Keratinocyte (primary cell): Measurements from ENCODE around the gene CRISPLD2. TPM values are rescaled to one million over a fixed set of nuclear protein-coding genes. Genes with fewer than 3 reads are reported as not detected.

Experiments used
- DNase-seq: peaks from one replicate; pipeline ENCODE4 v3.0.0-alpha.2; 2011; ENCODE audit warnings: low read depth, missing footprints, low spot score
- FAIRE-seq: peaks from 2 replicates; lab custom pipeline; 2011; peaks lifted over from hg19 to GRCh38; lab: Jason Lieb, UNC
- H2AFZ ChIP-seq: 2 replicates; pipeline ENCODE4 v1.6.0; 2012; ENCODE audit warnings: low read length, control low read depth, inconsistent platforms; ENCODE audit not compliant: control insufficient read depth
- H3K27ac ChIP-seq: 2 replicates; pipeline ENCODE4 v1.5.1; 2011; ENCODE audit warnings: low read length; ENCODE audit not compliant: control insufficient read depth, insufficient read depth
- H3K27me3 ChIP-seq: 3 replicates; pipeline ENCODE4 v1.6.0; 2011; ENCODE audit warnings: low read length; ENCODE audit not compliant: control insufficient read depth, insufficient read depth; ENCODE audit errors: extremely low read depth
- H3K36me3 ChIP-seq, 2 experiments: 2 replicates in 1 of 2; 3 replicates in 1 of 2; pipeline ENCODE4 v1.5.1; 2011; ENCODE audit warnings: low read length in 2 of 2, mild to moderate bottlenecking in 1 of 2; ENCODE audit not compliant: control insufficient read depth in 2 of 2, insufficient read depth in 2 of 2; ENCODE audit errors: extremely low read depth in 1 of 2
- H3K4me1 ChIP-seq: 3 replicates; pipeline ENCODE4 v1.5.1; 2011; ENCODE audit warnings: low read length; ENCODE audit not compliant: control insufficient read depth, insufficient read depth; ENCODE audit errors: extremely low read depth
- H3K4me2 ChIP-seq: 3 replicates; pipeline ENCODE4 v1.6.0; 2011; ENCODE audit warnings: low read depth, low read length; ENCODE audit not compliant: control insufficient read depth, insufficient read depth; ENCODE audit errors: extremely low read depth
- H3K4me3 ChIP-seq, 3 experiments: fragments of 200-600 bp in 1 of 3; sonication (generic) in 1 of 3; 2 replicates in 2 of 3; 3 replicates in 1 of 3; pipeline ENCODE4 v1.5.1; 2011 to 2016; ENCODE audit warnings: low read length in 3 of 3, mild to moderate bottlenecking in 3 of 3, control low read depth in 2 of 3, inconsistent platforms in 1 of 3, low read depth in 1 of 3, mixed read lengths in 1 of 3, mixed run types in 1 of 3, moderate library complexity in 1 of 3; ENCODE audit not compliant: control insufficient read depth in 2 of 3, insufficient read depth in 2 of 3; ENCODE audit errors: extremely low read depth in 1 of 3
- H3K79me2 ChIP-seq: 2 replicates; pipeline ENCODE4 v1.6.0; 2012; ENCODE audit warnings: low read length; ENCODE audit not compliant: control insufficient read depth, insufficient read depth
- H3K9ac ChIP-seq: 3 replicates; pipeline ENCODE4 v1.6.0; 2011; ENCODE audit warnings: low read length; ENCODE audit not compliant: control insufficient read depth, insufficient read depth; ENCODE audit errors: extremely low read depth
- H3K9me1 ChIP-seq: 3 replicates; pipeline ENCODE4 v1.6.0; 2011; ENCODE audit warnings: low read length; ENCODE audit not compliant: control insufficient read depth, insufficient read depth; ENCODE audit errors: extremely low read depth
- H3K9me3 ChIP-seq: 2 replicates; pipeline ENCODE4 v1.5.1; 2012; ENCODE audit warnings: low read depth, low read length; ENCODE audit not compliant: control insufficient read depth
- H4K20me1 ChIP-seq: 3 replicates; pipeline ENCODE4 v1.6.0; 2011; ENCODE audit warnings: low read length; ENCODE audit not compliant: control insufficient read depth, insufficient read depth; ENCODE audit errors: extremely low read depth
- CTCF ChIP-seq, 3 experiments: IDR thresholded peaks in 1 of 3; conservative IDR thresholded peaks in 1 of 3; optimal IDR thresholded peaks in 1 of 3; 2 replicates in 2 of 3; 3 replicates in 1 of 3; pipeline versions ENCODE3 to v1.5.1; 2011; ENCODE audit warnings: low read length in 3 of 3, mild to moderate bottlenecking in 3 of 3, moderate library complexity in 2 of 3, control low read depth in 1 of 3, inconsistent platforms in 1 of 3; ENCODE audit not compliant: insufficient read depth in 2 of 3; ENCODE audit errors: extremely low read depth in 1 of 3
- EZH2 ChIP-seq: IDR thresholded peaks from one replicate; pipeline ENCODE4 v1.6.1; 2012; ENCODE audit warnings: inconsistent platforms, mild to moderate bottlenecking, low read length, moderate library complexity
- dilution Hi-C: fragments of 300-500 bp; cut with MboI; formaldehyde crosslinking; loops from one replicate; pipeline ENCODE4 v1.7.0; 2020; ENCODE audit warnings: low sequenced_read_pairs; ENCODE audit not compliant: extremely low pct_ligation_motif_present
- polyA plus RNA-seq, 5 experiments: library from polyadenylated mRNA; depleted of rRNA in 3 of 5; stranded (reverse) in 3 of 5; stranded (forward) in 1 of 5; unstranded in 1 of 5; fragments of >200 nt; gene quantifications; 1 replicate in 1 of 5; 2 replicates in 3 of 5; 3 replicates in 1 of 5; pipeline versions ENCODE4 v1.2.1 to v1.2.3, GENCODE V29; 2011 to 2012; ENCODE audit warnings: missing spikeins in 2 of 5, low read depth in 1 of 5, low replicate concordance in 1 of 5

CRISPLD2 gene
- polyA plus RNA-seq, 1 donor (not counting 4 experiments of a cell fraction or from before 2014, with no cell fraction given) = 1.2 TPM

GRCh38 chr16:84947022-84947421, 127.2 kb downstream of the CRISPLD2 start:
- Histone ChIP-seq H3K9me1 (no peaks in the 10 kb centered on the region), H3K4me1 (no peaks in the 10 kb centered on the region), H3K9ac (no peak overlapping the region), H4K20me1 (no peaks in the 10 kb centered on the region), H2AFZ (no peak overlapping the region), H3K4me3 (no peak overlapping the region), H3K79me2 (no peaks in the 10 kb centered on the region), H3K36me3 (no peaks in the 10 kb centered on the region), H3K27ac (no peak overlapping the region), H3K4me2 (no peak overlapping the region), H3K27me3 (no peaks in the 10 kb centered on the region), H3K9me3 (no peaks in the 10 kb centered on the region)
- TF ChIP-seq CTCF (optimal IDR thresholded peaks at IDR 0.05 in 1 of 3, IDR thresholded peaks at IDR 0.05 in 1 of 3, conservative IDR thresholded peaks at IDR 0.05 in 1 of 3; ENCODE audit: extremely low read depth in 1 of 3, insufficient read depth in 2 of 3, low read length in 3 of 3) (no peak), EZH2 (no peak)
- dilution Hi-C loops = loop anchor here (10.0 kb wide), 1 partner anchor 82 kb away; no protein-coding TSS in a partner anchor
- no peak for FAIRE-seq
- DNase-seq = no peak

- no peak overlapping the region for H3K27ac ChIP-seq
- H3K9me1 ChIP-seq = no peaks in the 10 kb centered on the region
- no peaks in the 10 kb centered on the region for H3K9me3 ChIP-seq
- TF ChIP-seq EZH2 (no peak), CTCF (optimal IDR thresholded peaks at IDR 0.05 in 1 of 3, IDR thresholded peaks at IDR 0.05 in 1 of 3, conservative IDR thresholded peaks at IDR 0.05 in 1 of 3; ENCODE audit: extremely low read depth in 1 of 3, insufficient read depth in 2 of 3, low read length in 3 of 3) (no peak)
- H3K27me3 ChIP-seq = no peaks in the 10 kb centered on the region
- H3K4me3 ChIP-seq = no peak overlapping the region
- H3K79me2 ChIP-seq = no peaks in the 10 kb centered on the region
- no peak overlapping the region for H3K9ac ChIP-seq
- no peak overlapping the region for H2AFZ ChIP-seq
- no peaks in the 10 kb centered on the region for H3K36me3 ChIP-seq
- FAIRE-seq (no peak), DNase-seq (no peak)
- dilution Hi-C loops = loop anchor here (10.0 kb wide), 1 partner anchor 83 kb away; no protein-coding TSS in a partner anchor
- H3K4me2 ChIP-seq = no peak overlapping the region
- H4K20me1 ChIP-seq = no peaks in the 10 kb centered on the region
- no peaks in the 10 kb centered on the region for H3K4me1 ChIP-seq
Observed at GRCh38 chr16:84947996-84948850, 128.4 kb downstream of the CRISPLD2 start.
